HepG2 (cell line): Measurements from ENCODE around the gene PYGB. TPM values are rescaled to one million over a fixed set of nuclear protein-coding genes. Genes with fewer than 3 reads are reported as not detected.
A peak's percentile ranks its signal among the peaks of the same experiment; 100 is the strongest.

Experiments used
- AFF4 ChIP-seq: sonication (generic); formaldehyde crosslinking; IDR thresholded peaks from 2 replicates; pipeline ENCODE4 v1.4.0; 2020; ENCODE audit warnings: missing genetic modification reagents
- ATM ChIP-seq: fragments of 450-650 bp; IDR thresholded peaks from 2 replicates; pipeline ENCODE4 v1.7.1; 2017; ENCODE audit warnings: mild to moderate bottlenecking, borderline replicate concordance
- ZFP41 ChIP-seq: sonication (generic); formaldehyde crosslinking; IDR thresholded peaks from 2 replicates; pipeline ENCODE4 v1.4.0; 2020; ENCODE audit warnings: mild to moderate bottlenecking, missing genetic modification reagents, borderline replicate concordance
- ZNF281 ChIP-seq: sonication (generic); formaldehyde crosslinking; IDR thresholded peaks from 2 replicates; pipeline ENCODE4 v1.4.0; 2020; ENCODE audit warnings: missing genetic modification reagents, borderline replicate concordance
- ZNF556 ChIP-seq: sonication (generic); formaldehyde crosslinking; IDR thresholded peaks from 2 replicates; pipeline ENCODE4 v1.4.0; 2020; ENCODE audit warnings: mild to moderate bottlenecking, missing genetic modification reagents, borderline replicate concordance
- ZNF891 ChIP-seq: sonication (generic); formaldehyde crosslinking; IDR thresholded peaks from 2 replicates; pipeline ENCODE4 v1.5.0; 2020; ENCODE audit warnings: mild to moderate bottlenecking, missing genetic modification reagents
- ZXDC ChIP-seq: sonication (generic); formaldehyde crosslinking; IDR thresholded peaks from 2 replicates; pipeline ENCODE4 v1.5.0; 2020; ENCODE audit warnings: mild to moderate bottlenecking, missing genetic modification reagents
- polyA plus RNA-seq, 8 experiments: library from polyadenylated mRNA; depleted of rRNA in 3 of 8; stranded (reverse) in 7 of 8; unstranded in 1 of 8; fragments of >200 nt; fragmentation: Illumina TruSeq in 4 of 8; extraction: Trizol in 4 of 8; gene quantifications; 2 replicates each; pipeline versions ENCODE4 v1.2.1 to v1.2.3, GENCODE V29; 2011 to 2016; ENCODE audit warnings: low read depth in 4 of 8, missing spikeins in 1 of 8, mixed read lengths in 1 of 8; ENCODE audit not compliant: insufficient read depth in 1 of 8
- total RNA-seq, 5 experiments: library from RNA; depleted of rRNA; stranded (reverse); fragments of >200 nt; fragmentation: Illumina TruSeq; extraction: Trizol; gene quantifications; 2 replicates each; pipeline ENCODE4 v1.2.3, GENCODE V29; 2016; ENCODE audit warnings: low read depth in 1 of 5

The PYGB gene
- total and polyA plus RNA-seq, 2 of the 13 experiments (the other 11 are each of a cell fraction or from before 2014, with no cell fraction given) = 24.2 to 86.3 TPM

- no peak for TF ChIP-seq ATM
- no peak; the same call in none of the 2 replicates for TF ChIP-seq ZNF891
- no peak for TF ChIP-seq ZFP41 (CRISPR knock-in tag)
- no peak; the same call in 1 of the 2 replicates for TF ChIP-seq ZNF556 (CRISPR knock-in tag)
- no peak for TF ChIP-seq AFF4 (CRISPR knock-in tag)
- no peak for TF ChIP-seq ZXDC (CRISPR knock-in tag)
- TF ChIP-seq ZNF281 (CRISPR knock-in tag) = peak; percentile 58; the same call in 1 of the 2 replicates
Observed at GRCh38 chr20:25294459-25295385, 46.8 kb downstream of the PYGB start (continued).
